Natural killer cell treated with Interleukin-12 subunit alpha and Interleukin-12 subunit beta and Interleukin-15 and Interleukin-18, amount 100 ng/mL, for 72 hours (primary cell): ENCODE results near the gene LSM5. TPM values are rescaled to one million over a fixed set of nuclear protein-coding genes. Genes with fewer than 3 reads are reported as not detected.
A peak's percentile ranks its signal among the peaks of the same experiment; 100 is the strongest.
"Not testable (repeated sequence)": the region's sequence is repeated elsewhere in the genome, so short reads cannot be mapped to it uniquely, and the experiment has no call there.

Experiments used
- ATAC-seq, 2 donors: fragments of 150-1000 bp; cut with Tn5 transposase in 1 of 2; sonication (Bioruptor Pico), chemical (Tn5 transposase) in 1 of 2; 2 replicates each; pipeline ENCODE4 v1.10.0; 2021
- DNase-seq: peaks from one replicate; pipeline ENCODE4 v3.0.0; 2022; ENCODE audit warnings: low spot score
- H3K27ac Mint-ChIP-seq, 2 donors: 1 replicate in 1 of 2; 2 replicates in 1 of 2; pipeline ENCODE4 v1.8.0; 2022; ENCODE audit warnings: mixed read lengths in 2 of 2, mild to moderate bottlenecking in 1 of 2, moderate library complexity in 1 of 2
- H3K27me3 Mint-ChIP-seq, 2 donors: 1 replicate in 1 of 2; 2 replicates in 1 of 2; pipeline ENCODE4 v1.8.0; 2022; ENCODE audit warnings: mixed read lengths in 2 of 2
- H3K36me3 Mint-ChIP-seq: one replicate; pipeline ENCODE4 v1.8.0; 2022; ENCODE audit warnings: mixed read lengths
- H3K4me1 Mint-ChIP-seq, 2 donors: 1 replicate in 1 of 2; 2 replicates in 1 of 2; pipeline ENCODE4 v1.8.0; 2022; ENCODE audit warnings: low read depth in 2 of 2, mixed read lengths in 2 of 2, mild to moderate bottlenecking in 1 of 2
- H3K4me3 Mint-ChIP-seq: one replicate; pipeline ENCODE4 v1.8.0; 2022; ENCODE audit warnings: mixed read lengths
- H3K9me3 Mint-ChIP-seq: 2 replicates; pipeline ENCODE4 v1.8.0; 2022; ENCODE audit warnings: mixed read lengths
- total RNA-seq, 2 donors: library from RNA; stranded (reverse); gene quantifications; one replicate each; pipeline ENCODE4 v1.2.3, GENCODE V29; 2022

LSM5 gene
- total RNA-seq, 2 donors from 2014 or later, result 48.6 to 120 TPM

- Mint-ChIP-seq H3K4me1 (peaks cover 26 to 36% of the 10 kb centered on the region in 2 donors), H3K9me3 (no peaks in the 10 kb centered on the region)
- no peak for DNase-seq
Measured at GRCh38 chr7:32496052-32496813, 6.1 kb upstream of the LSM5 start.

GRCh38 chr7:32495298-32496051 is 5.3 kb upstream of the LSM5 start, which contains the start of gene AVL9:
AVL9 (plus strand) TSS chr7:32495489; CDS start chr7:32495710, 221 bp downstream.
- H3K27ac Mint-ChIP-seq, result peak within 1 kb of the TSS; percentile 87 to 96
- no peaks in the 10 kb centered on the region for H3K36me3 Mint-ChIP-seq
- peak; percentile 100 for DNase-seq
- peak within 1 kb of the TSS; percentile 99 for H3K4me3 Mint-ChIP-seq
- peak; percentile 99 to 100 for ATAC-seq
- peaks cover 21 to 34% of the 10 kb centered on the region in 2 donors for H3K4me1 Mint-ChIP-seq
- H3K27me3 Mint-ChIP-seq, result no peaks in the 10 kb centered on the region
- no peaks in the 10 kb centered on the region for H3K9me3 Mint-ChIP-seq

More at GRCh38 chr7:32496052-32496813, 6.1 kb upstream of the LSM5 start:
- Mint-ChIP-seq H3K4me3 (peak overlapping the region; percentile 99), H3K36me3 (no peaks in the 10 kb centered on the region), H3K27me3 (no peaks in the 10 kb centered on the region), H3K27ac (peak overlapping the region; percentile 87 to 96)
- no peak for ATAC-seq

GRCh38 chr7:32494946-32495297 is 4.7 kb upstream of the LSM5 start:
- Mint-ChIP-seq H3K36me3 (no peaks in the 10 kb centered on the region), H3K27me3 (no peaks in the 10 kb centered on the region), H3K4me3 (peak overlapping the region; percentile 99), H3K9me3 (no peaks in the 10 kb centered on the region), H3K4me1 (peaks cover 21 to 33% of the 10 kb centered on the region in 2 donors), H3K27ac (peak overlapping the region; percentile 87 to 96)
- ATAC-seq, result no peak
- no peak for DNase-seq

GRCh38 chr7:32489788-32490126 is 423 bp downstream of the LSM5 start:
- H3K9me3 Mint-ChIP-seq, result no peaks in the 10 kb centered on the region
- peak overlapping the region; percentile 92 to 94 for H3K27ac Mint-ChIP-seq
- no peak for DNase-seq
- H3K27me3 Mint-ChIP-seq, result no peaks in the 10 kb centered on the region
- peak overlapping the region; percentile 86 for H3K4me3 Mint-ChIP-seq
- H3K36me3 Mint-ChIP-seq, result peaks cover 7% of the 10 kb centered on the region
- ATAC-seq, result peak in 1 of 2 donors; percentile 54
- peaks cover 19 to 22% of the 10 kb centered on the region in 2 donors for H3K4me1 Mint-ChIP-seq

GRCh38 chr7:32481921-32482320 is 8.3 kb downstream of the LSM5 start:
- no peak overlapping the region for H3K4me3 Mint-ChIP-seq
- ATAC-seq (no peak), DNase-seq (no peak)
- H3K27ac Mint-ChIP-seq, result no peak overlapping the region
- H3K4me1 Mint-ChIP-seq, result no peaks in the 10 kb centered on the region
- peaks cover 0 to 3% of the 10 kb centered on the region in 2 donors for H3K27me3 Mint-ChIP-seq
- no peaks in the 10 kb centered on the region for H3K9me3 Mint-ChIP-seq
- no peaks in the 10 kb centered on the region for H3K36me3 Mint-ChIP-seq

- H3K4me1 Mint-ChIP-seq, result no peaks in the 10 kb centered on the region
- H3K4me3 Mint-ChIP-seq, result no peak overlapping the region
- peaks cover 0 to 3% of the 10 kb centered on the region in 2 donors for H3K27me3 Mint-ChIP-seq
- H3K36me3 Mint-ChIP-seq, result no peaks in the 10 kb centered on the region
- no peak overlapping the region for H3K27ac Mint-ChIP-seq
- no peaks in the 10 kb centered on the region for H3K9me3 Mint-ChIP-seq
- ATAC-seq, result no peak
- no peak for DNase-seq
Measured at GRCh38 chr7:32481176-32481575, 9.0 kb downstream of the LSM5 start.

GRCh38 chr7:32479574-32480200 is 10.5 kb downstream of the LSM5 start:
- DNase-seq (no peak), ATAC-seq (no peak)
- Mint-ChIP-seq H3K9me3 (no peaks in the 10 kb centered on the region), H3K27ac (no peak overlapping the region), H3K4me1 (no peaks in the 10 kb centered on the region), H3K4me3 (no peak overlapping the region), H3K36me3 (no peaks in the 10 kb centered on the region), H3K27me3 (peaks cover 6 to 7% of the 10 kb centered on the region in 2 donors)

GRCh38 chr7:32477649-32477980 is 12.6 kb downstream of the LSM5 start:
- no peaks in the 10 kb centered on the region for H3K9me3 Mint-ChIP-seq
- no peaks in the 10 kb centered on the region for H3K36me3 Mint-ChIP-seq
- no peak overlapping the region for H3K4me3 Mint-ChIP-seq
- no peaks in the 10 kb centered on the region for H3K4me1 Mint-ChIP-seq
- peaks cover 6 to 17% of the 10 kb centered on the region in 2 donors for H3K27me3 Mint-ChIP-seq
- H3K27ac Mint-ChIP-seq, result no peak overlapping the region
- ATAC-seq, result no peak
- DNase-seq, result no peak

GRCh38 chr7:32476816-32477648 is 13.1 kb downstream of the LSM5 start:
- H3K27ac Mint-ChIP-seq, result no peak overlapping the region
- H3K27me3 Mint-ChIP-seq, result peaks cover 6 to 17% of the 10 kb centered on the region in 2 donors
- no peak for ATAC-seq
- H3K9me3 Mint-ChIP-seq, result no peaks in the 10 kb centered on the region
- H3K36me3 Mint-ChIP-seq, result no peaks in the 10 kb centered on the region
- DNase-seq, result no peak
- no peaks in the 10 kb centered on the region for H3K4me1 Mint-ChIP-seq
- H3K4me3 Mint-ChIP-seq, result no peak overlapping the region

GRCh38 chr7:32474008-32474407 is 16.2 kb downstream of the LSM5 start:
- ATAC-seq, result no peak
- DNase-seq, result no peak
- peaks cover 3 to 17% of the 10 kb centered on the region in 2 donors for H3K27me3 Mint-ChIP-seq
- H3K4me3 Mint-ChIP-seq, result no peak overlapping the region
- H3K36me3 Mint-ChIP-seq, result no peaks in the 10 kb centered on the region
- H3K4me1 Mint-ChIP-seq, result no peaks in the 10 kb centered on the region
- H3K9me3 Mint-ChIP-seq, result no peaks in the 10 kb centered on the region
- no peak overlapping the region for H3K27ac Mint-ChIP-seq

GRCh38 chr7:32472015-32472414 is 18.2 kb downstream of the LSM5 start:
- Mint-ChIP-seq H3K27ac (no peak overlapping the region), H3K27me3 (peaks cover 3 to 17% of the 10 kb centered on the region in 2 donors), H3K4me1 (no peaks in the 10 kb centered on the region), H3K9me3 (no peaks in the 10 kb centered on the region), H3K36me3 (no peaks in the 10 kb centered on the region), H3K4me3 (no peak overlapping the region)
- ATAC-seq (no peak), DNase-seq (no peak)

- Mint-ChIP-seq H3K4me1 (no peaks in the 10 kb centered on the region), H3K27me3 (peaks cover 3 to 17% of the 10 kb centered on the region in 2 donors), H3K36me3 (no peaks in the 10 kb centered on the region), H3K27ac (no peak overlapping the region), H3K4me3 (no peak overlapping the region), H3K9me3 (no peaks in the 10 kb centered on the region)
- no peak for DNase-seq
- no peak for ATAC-seq
Measured at GRCh38 chr7:32470871-32471270, 19.3 kb downstream of the LSM5 start.

- not testable (repeated sequence) for H3K36me3 Mint-ChIP-seq, DNase-seq, H3K9me3 Mint-ChIP-seq, H3K4me3 Mint-ChIP-seq, H3K27ac Mint-ChIP-seq, H3K4me1 Mint-ChIP-seq, ATAC-seq
- H3K27me3 Mint-ChIP-seq, result peaks cover 0 to 13% of the 10 kb centered on the region in 2 donors
Measured at GRCh38 chr7:32470004-32470403, 20.2 kb downstream of the LSM5 start.
